GM12878 (cell line): Measurements from ENCODE around the gene VSTM2B. TPM values are rescaled to one million over a fixed set of nuclear protein-coding genes. Genes with fewer than 3 reads are reported as not detected.
A peak's percentile ranks its signal among the peaks of the same experiment; 100 is the strongest.

Experiments
- ATAC-seq: fragments of 200-7000 bp; cut with Tn5 transposase; 3 replicates; pipeline ENCODE4 v1.9.1; 2020; ENCODE audit warnings: mild to moderate bottlenecking, moderate library complexity
- BruUV-seq: library from RNA; stranded (reverse); fragments of 400-500 nt; replicated peaks from 2 replicates; lab custom pipeline; 2021; lab: Mats Ljungman, UMichigan
- CTCF ChIA-PET: fragments of 300-600 bp; sonication (Branson Sonifier 250); formaldehyde crosslinking; extraction: SDS; loops from one replicate; lab custom pipeline; 2021; ENCODE audit warnings: inconsistent platforms; lab: Yijun Ruan, JAX
- POLR2A ChIA-PET: fragments of 350-600 bp; formaldehyde crosslinking; extraction: SDS; loops from one replicate; lab custom pipeline; 2021; ENCODE audit warnings: inconsistent platforms; lab: Charles Lee
- RAD21 ChIA-PET: fragments of 300-600 bp; sonication (Branson Sonifier 250); formaldehyde crosslinking; loops from one replicate; lab custom pipeline; 2023; ENCODE audit warnings: antibody characterized with exemption; ENCODE audit not compliant: unreplicated experiment; lab: Charles Lee
- SMC1A ChIA-PET: fragments of 300-600 bp; sonication (Branson Sonifier 250); formaldehyde crosslinking; loops from one replicate; lab custom pipeline; 2023; ENCODE audit not compliant: unreplicated experiment, uncharacterized antibody; lab: Charles Lee
- DNase-seq: peaks from one replicate; pipeline ENCODE4 v3.0.0-alpha.2; 2011; ENCODE audit warnings: low read depth, low spot score
- FAIRE-seq: peaks from 3 replicates; lab custom pipeline; 2011; peaks lifted over from hg19 to GRCh38; lab: Jason Lieb, UNC
- H2AFZ ChIP-seq: 2 replicates; pipeline ENCODE4 v1.6.0; 2011; ENCODE audit warnings: low read depth, low read length, control low read depth; ENCODE audit not compliant: control insufficient read depth
- H3K27ac ChIP-seq: 2 replicates; pipeline ENCODE4 v1.5.1; 2011; ENCODE audit warnings: control low read depth; ENCODE audit not compliant: control insufficient read depth, insufficient read depth
- H3K27me3 ChIP-seq, 2 experiments: replicated peaks in 1 of 2; 2 replicates each; pipeline versions ENCODE4 v1.6.0 to v1.6.1; 2011; ENCODE audit warnings: low read length in 1 of 2; ENCODE audit not compliant: control insufficient read depth in 2 of 2, insufficient read depth in 2 of 2
- H3K36me3 ChIP-seq, 2 experiments: 2 replicates each; pipeline ENCODE4 v1.5.1; 2011; ENCODE audit warnings: low read length in 1 of 2; ENCODE audit not compliant: control insufficient read depth in 2 of 2, insufficient read depth in 2 of 2
- H3K4me1 ChIP-seq: 2 replicates; pipeline ENCODE4 v1.6.1; 2011; ENCODE audit warnings: mild to moderate bottlenecking, low read length, moderate library complexity, mixed read lengths; ENCODE audit not compliant: control insufficient read depth, insufficient read depth
- H3K4me2 ChIP-seq: 2 replicates; pipeline ENCODE4 v1.6.0; 2011; ENCODE audit warnings: control low read depth; ENCODE audit not compliant: control insufficient read depth, insufficient read depth
- H3K4me3 ChIP-seq: fragments of 200-600 bp; sonication (generic); 2 replicates; pipeline ENCODE4 v1.5.1; 2016
- H3K79me2 ChIP-seq: 2 replicates; pipeline ENCODE4 v1.6.0; 2011; ENCODE audit warnings: low read length; ENCODE audit not compliant: control insufficient read depth, insufficient read depth
- H3K9ac ChIP-seq: 2 replicates; pipeline ENCODE4 v1.8.0; 2011; ENCODE audit warnings: low read length, control low read depth, mixed read lengths; ENCODE audit not compliant: control insufficient read depth, insufficient read depth
- H3K9me3 ChIP-seq: replicated peaks from 3 replicates; pipeline ENCODE4 v1.5.1; 2011; ENCODE audit warnings: mild to moderate bottlenecking, low read length; ENCODE audit not compliant: control insufficient read depth, insufficient read depth
- H4K20me1 ChIP-seq: 2 replicates; pipeline ENCODE4 v1.6.0; 2011; ENCODE audit not compliant: control insufficient read depth, insufficient read depth
- BCL11A ChIP-seq: IDR thresholded peaks from 2 replicates; pipeline ENCODE4 v1.6.1; 2011; ENCODE audit warnings: low read depth, low read length
- CBX3 ChIP-seq: fragments of 200-600 bp; sonication (generic); IDR thresholded peaks from 2 replicates; pipeline ENCODE4 v1.6.1; 2016; ENCODE audit warnings: low read depth, borderline replicate concordance
- CREB1 ChIP-seq: IDR thresholded peaks from 2 replicates; pipeline ENCODE4 v1.6.1; 2012; ENCODE audit warnings: low read depth, mild to moderate bottlenecking, inconsistent platforms
- CREM ChIP-seq: IDR thresholded peaks from 2 replicates; pipeline ENCODE4 v1.6.1; 2014; ENCODE audit warnings: antibody characterized with exemption, low read depth
- IRF4 ChIP-seq: IDR thresholded peaks from 2 replicates; pipeline ENCODE4 v1.6.1; 2011; ENCODE audit warnings: low read depth, low read length
- JUNB ChIP-seq: IDR thresholded peaks from 2 replicates; pipeline ENCODE4 v1.6.1; 2016; ENCODE audit warnings: antibody characterized with exemption, mild to moderate bottlenecking
- PAX5 ChIP-seq: IDR thresholded peaks from 2 replicates; pipeline ENCODE4 v1.6.1; 2011; ENCODE audit warnings: low read depth, low read length, borderline replicate concordance
- RUNX3 ChIP-seq: IDR thresholded peaks from 2 replicates; pipeline ENCODE4 v1.6.1; 2012; ENCODE audit warnings: low read length, inconsistent platforms
- SPI1 ChIP-seq: IDR thresholded peaks from 2 replicates; pipeline ENCODE4 v1.6.1; 2011; ENCODE audit warnings: low read depth, mild to moderate bottlenecking, low read length, moderate library complexity, borderline replicate concordance; ENCODE audit not compliant: insufficient read depth
- SREBF1 ChIP-seq: IDR thresholded peaks from 2 replicates; pipeline ENCODE4 v1.6.1; 2012; ENCODE audit warnings: mild to moderate bottlenecking, low read length
- SRF ChIP-seq, 2 experiments: IDR thresholded peaks; 2 replicates each; pipeline ENCODE4 v1.6.1; 2011; ENCODE audit warnings: low read depth in 2 of 2, low read length in 2 of 2, mild to moderate bottlenecking in 1 of 2, moderate library complexity in 1 of 2
- TCF12 ChIP-seq: IDR thresholded peaks from 2 replicates; pipeline ENCODE4 v1.6.1; 2011; ENCODE audit warnings: low read depth, mild to moderate bottlenecking, low read length
- ZZZ3 ChIP-seq: IDR thresholded peaks from 2 replicates; pipeline ENCODE4 v1.6.1; 2011; ENCODE audit warnings: low read depth; ENCODE audit not compliant: control insufficient read depth, insufficient read length
- WGBS: methylation state at CpG from one replicate; pipeline ENCODE4 v1.1.6; 2016; ENCODE audit warnings: low lambda C conversion rate; ENCODE audit not compliant: insufficient replicate concordance, insufficient coverage; ENCODE audit errors: missing lambda C conversion rate; 5-methylcytosine and 5-hydroxymethylcytosine counted together
- in situ Hi-C: fragments of 300-500 bp; cut with MboI; formaldehyde crosslinking; loops from 9 replicates; pipeline ENCODE4 v1.14.3; 2018; ENCODE audit warnings: mixed read lengths
- intact Hi-C: fragments of 100-400 bp; cut with micrococcal nuclease; formaldehyde crosslinking; loops from one replicate; pipeline ENCODE4 v1.14.2; 2022; ENCODE audit not compliant: unreplicated experiment
- polyA plus RNA-seq, 11 experiments: library from polyadenylated mRNA; depleted of rRNA in 4 of 11; unstranded in 6 of 11; stranded (reverse) in 5 of 11; fragments of >200 nt; fragmentation: Nextera tagmentation in 4 of 11; fragmentation: Illumina TruSeq in 1 of 11; extraction: Ambion mirVana in 4 of 11; extraction: Trizol in 1 of 11; gene quantifications; 1 replicate in 1 of 11; 2 replicates in 10 of 11; pipeline versions ENCODE4 v1.2.1 to v1.2.3, GENCODE V29; 2011 to 2016; ENCODE audit warnings: inconsistent platforms in 2 of 11, missing spikeins in 2 of 11, low read depth in 1 of 11
- total RNA-seq, 4 experiments: library from RNA; depleted of rRNA in 3 of 4; stranded (reverse); fragments of >200 nt in 3 of 4; fragmentation: Illumina TruSeq in 1 of 4; extraction: Trizol in 1 of 4; gene quantifications; 2 replicates each; pipeline versions ENCODE4 v1.2.1 to v1.2.3, GENCODE V29; 2013 to 2021
- TF ChIP-seq, protein P1 (sequence below): fragments of 450-650 bp; IDR thresholded peaks from 2 replicates; pipeline ENCODE4 v1.6.1; 2017; ENCODE audit warnings: antibody characterized with exemption, mild to moderate bottlenecking, moderate library complexity
- TF ChIP-seq, protein P2 (sequence below): IDR thresholded peaks from 2 replicates; pipeline ENCODE4 v1.6.1; 2012; ENCODE audit warnings: low read length, inconsistent platforms
- TF ChIP-seq, protein P3 (sequence below): IDR thresholded peaks from 2 replicates; pipeline ENCODE4 v1.6.1; 2012; ENCODE audit warnings: low read depth, low read length, improper control_type of control experiment

The VSTM2B gene
- total and polyA plus RNA-seq, 10 of the 15 experiments (the other 5 are each of a cell fraction or from before 2014, with no cell fraction given): not detected

DNA sequence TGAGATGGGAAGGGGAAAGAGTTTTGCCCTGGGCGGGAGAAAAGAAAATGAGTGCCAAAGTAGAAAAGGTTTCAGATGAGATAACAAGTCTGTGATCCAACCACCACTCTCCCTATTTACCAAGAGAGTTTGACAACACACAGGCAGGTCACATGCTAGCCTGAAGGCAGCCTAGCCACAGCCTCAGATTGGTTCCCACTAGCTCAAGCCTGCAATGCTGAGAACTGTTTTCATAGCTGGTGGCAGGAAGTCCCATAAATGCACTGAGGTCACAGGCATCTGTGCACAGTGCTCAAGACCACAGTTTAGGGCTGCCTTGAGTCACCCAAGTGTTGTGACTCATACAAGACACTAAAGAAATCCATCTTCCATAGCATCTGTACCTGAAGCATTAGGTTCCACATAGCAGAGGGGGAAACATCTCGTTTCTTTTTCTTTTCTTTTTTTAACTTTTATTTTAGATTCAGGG is 61.8 kb downstream of the VSTM2B start:
- TF ChIP-seq RUNX3: peak; percentile 85
- TF ChIP-seq TCF12: 0 out of 2 replicates have a peak, but pooled peaks have one; percentile 9
- TF ChIP-seq, protein P1, sequence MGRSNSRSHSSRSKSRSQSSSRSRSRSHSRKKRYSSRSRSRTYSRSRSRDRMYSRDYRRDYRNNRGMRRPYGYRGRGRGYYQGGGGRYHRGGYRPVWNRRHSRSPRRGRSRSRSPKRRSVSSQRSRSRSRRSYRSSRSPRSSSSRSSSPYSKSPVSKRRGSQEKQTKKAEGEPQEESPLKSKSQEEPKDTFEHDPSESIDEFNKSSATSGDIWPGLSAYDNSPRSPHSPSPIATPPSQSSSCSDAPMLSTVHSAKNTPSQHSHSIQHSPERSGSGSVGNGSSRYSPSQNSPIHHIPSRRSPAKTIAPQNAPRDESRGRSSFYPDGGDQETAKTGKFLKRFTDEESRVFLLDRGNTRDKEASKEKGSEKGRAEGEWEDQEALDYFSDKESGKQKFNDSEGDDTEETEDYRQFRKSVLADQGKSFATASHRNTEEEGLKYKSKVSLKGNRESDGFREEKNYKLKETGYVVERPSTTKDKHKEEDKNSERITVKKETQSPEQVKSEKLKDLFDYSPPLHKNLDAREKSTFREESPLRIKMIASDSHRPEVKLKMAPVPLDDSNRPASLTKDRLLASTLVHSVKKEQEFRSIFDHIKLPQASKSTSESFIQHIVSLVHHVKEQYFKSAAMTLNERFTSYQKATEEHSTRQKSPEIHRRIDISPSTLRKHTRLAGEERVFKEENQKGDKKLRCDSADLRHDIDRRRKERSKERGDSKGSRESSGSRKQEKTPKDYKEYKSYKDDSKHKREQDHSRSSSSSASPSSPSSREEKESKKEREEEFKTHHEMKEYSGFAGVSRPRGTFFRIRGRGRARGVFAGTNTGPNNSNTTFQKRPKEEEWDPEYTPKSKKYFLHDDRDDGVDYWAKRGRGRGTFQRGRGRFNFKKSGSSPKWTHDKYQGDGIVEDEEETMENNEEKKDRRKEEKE: no peak
- TF ChIP-seq CREB1: peak; percentile 35; the same call in 1 of the 2 replicates
- TF ChIP-seq SPI1: 0 out of 2 replicates have a peak, but pooled peaks have one; percentile 17
- TF ChIP-seq BCL11A: 0 out of 2 replicates have a peak, but pooled peaks have one; percentile 45
- no peak for TF ChIP-seq SREBF1
- TF ChIP-seq, protein P2, sequence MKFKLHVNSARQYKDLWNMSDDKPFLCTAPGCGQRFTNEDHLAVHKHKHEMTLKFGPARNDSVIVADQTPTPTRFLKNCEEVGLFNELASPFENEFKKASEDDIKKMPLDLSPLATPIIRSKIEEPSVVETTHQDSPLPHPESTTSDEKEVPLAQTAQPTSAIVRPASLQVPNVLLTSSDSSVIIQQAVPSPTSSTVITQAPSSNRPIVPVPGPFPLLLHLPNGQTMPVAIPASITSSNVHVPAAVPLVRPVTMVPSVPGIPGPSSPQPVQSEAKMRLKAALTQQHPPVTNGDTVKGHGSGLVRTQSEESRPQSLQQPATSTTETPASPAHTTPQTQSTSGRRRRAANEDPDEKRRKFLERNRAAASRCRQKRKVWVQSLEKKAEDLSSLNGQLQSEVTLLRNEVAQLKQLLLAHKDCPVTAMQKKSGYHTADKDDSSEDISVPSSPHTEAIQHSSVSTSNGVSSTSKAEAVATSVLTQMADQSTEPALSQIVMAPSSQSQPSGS: peak; percentile 66
- TF ChIP-seq IRF4: peak; percentile 66
- TF ChIP-seq ZZZ3: no peak
- no peak for TF ChIP-seq CBX3
- TF ChIP-seq, protein P3, sequence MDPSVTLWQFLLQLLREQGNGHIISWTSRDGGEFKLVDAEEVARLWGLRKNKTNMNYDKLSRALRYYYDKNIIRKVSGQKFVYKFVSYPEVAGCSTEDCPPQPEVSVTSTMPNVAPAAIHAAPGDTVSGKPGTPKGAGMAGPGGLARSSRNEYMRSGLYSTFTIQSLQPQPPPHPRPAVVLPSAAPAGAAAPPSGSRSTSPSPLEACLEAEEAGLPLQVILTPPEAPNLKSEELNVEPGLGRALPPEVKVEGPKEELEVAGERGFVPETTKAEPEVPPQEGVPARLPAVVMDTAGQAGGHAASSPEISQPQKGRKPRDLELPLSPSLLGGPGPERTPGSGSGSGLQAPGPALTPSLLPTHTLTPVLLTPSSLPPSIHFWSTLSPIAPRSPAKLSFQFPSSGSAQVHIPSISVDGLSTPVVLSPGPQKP: peak; percentile 35; the same call in 1 of the 2 replicates
- TF ChIP-seq SRF (IDR thresholded peaks at IDR 0.05; ENCODE audit: low read depth in 2 of 2, low read length in 2 of 2): peak; percentile 65 to 86; a peak in 3 of 4 replicates
- TF ChIP-seq JUNB: peak; percentile 64
- peak; percentile 23; the same call in 1 of the 2 replicates for TF ChIP-seq CREM
- peak; percentile 31; the same call in 1 of the 2 replicates for TF ChIP-seq PAX5
- TF ChIP-seq, all 136 proteins: peak for 12
- SMC1A ChIA-PET: interaction anchor here (0.6 to 1.4 kb wide), 3 partner anchors 10 to 38 kb away, joined by 3 to 4 read pairs (median 3); no protein-coding TSS in a partner anchor
- POLR2A ChIA-PET: no interaction called here
- DNase-seq (peak; percentile 76), ATAC-seq (peak; percentile 72), FAIRE-seq (peak; percentile 59)
- Histone ChIP-seq H3K27me3 (no peaks in the 10 kb centered on the region; a peak in 2 of 4 replicates), H3K4me3 (no peak overlapping the region), H3K4me1 (peaks cover 6% of the 10 kb centered on the region), H3K9me3 (peaks cover 2% of the 10 kb centered on the region; the same call in 1 of the 3 replicates), H3K79me2 (no peaks in the 10 kb centered on the region), H2AFZ (no peak overlapping the region; the same call in 1 of the 2 replicates), H3K27ac (peak overlapping the region; percentile 18; the same call in 1 of the 2 replicates), H3K4me2 (no peak overlapping the region), H3K9ac (no peak overlapping the region; the same call in 1 of the 2 replicates), H4K20me1 (no peaks in the 10 kb centered on the region), H3K36me3 (no peaks in the 10 kb centered on the region)
- intact Hi-C loops (no loop called here), in situ Hi-C loops (no loop called here)
- no TSS peak for BruUV-seq
- 5% methylated on average over 1 of the region's 2 CpGs for WGBS
- CTCF ChIA-PET: interaction anchor here (1.0 kb wide), 1 partner anchor 113 kb away, joined by 4 read pairs; no protein-coding TSS in a partner anchor
- RAD21 ChIA-PET: no interaction called here
